ENCODE data around the gene AHCY.

AHCY gene

GRCh38 chr20:34344238-34344637, 41.1 kb upstream of the AHCY start:
- TF ChIP-seq MAX (IDR thresholded peaks at IDR 0.05), result no peak

GRCh38 chr20:34343458-34344211, 40.5 kb upstream of the AHCY start:
- no peak for TF ChIP-seq EGR1 (IDR thresholded peaks at IDR 0.05)
- no peak for TF ChIP-seq CREB1 (IDR thresholded peaks at IDR 0.05; ENCODE audit: low read depth)
- no peak for TF ChIP-seq EP300 (IDR thresholded peaks at IDR 0.05; ENCODE audit: borderline replicate concordance)
- TF ChIP-seq CEBPB (IDR thresholded peaks at IDR 0.05), result no peak
- TF ChIP-seq TAF1 (IDR thresholded peaks at IDR 0.05; ENCODE audit: low read depth), result no peak
- TF ChIP-seq USF1 (IDR thresholded peaks at IDR 0.05), result no peak
- no peak for TF ChIP-seq YY1 (IDR thresholded peaks at IDR 0.05; ENCODE audit: low read depth)
- TF ChIP-seq NFIC (IDR thresholded peaks at IDR 0.05), result no peak

- no peak for TF ChIP-seq TCF12 (IDR thresholded peaks at IDR 0.05; ENCODE audit: low read depth)
Measured at GRCh38 chr20:34337982-34338726, 35.0 kb upstream of the AHCY start.

- no peak for TF ChIP-seq EP300 (IDR thresholded peaks at IDR 0.05; ENCODE audit: borderline replicate concordance)
- TF ChIP-seq NFIC (IDR thresholded peaks at IDR 0.05), result no peak
- no peak for TF ChIP-seq FOXM1 (IDR thresholded peaks at IDR 0.05; ENCODE audit: borderline replicate concordance, low read depth)
- TF ChIP-seq TEAD4 (IDR thresholded peaks at IDR 0.05), result no peak
- TF ChIP-seq TCF12 (IDR thresholded peaks at IDR 0.05; ENCODE audit: low read depth), result no peak
- no peak for TF ChIP-seq REST (IDR thresholded peaks at IDR 0.05; ENCODE audit: low read depth)
- TF ChIP-seq CEBPB (IDR thresholded peaks at IDR 0.05), result no peak
- TF ChIP-seq CREB1 (IDR thresholded peaks at IDR 0.05; ENCODE audit: low read depth), result no peak
- no peak for TF ChIP-seq TAF1 (IDR thresholded peaks at IDR 0.05; ENCODE audit: low read depth)
- TF ChIP-seq ZBTB7A (IDR thresholded peaks at IDR 0.05; ENCODE audit: low read depth), result no peak
- no peak for TF ChIP-seq USF1 (IDR thresholded peaks at IDR 0.05)
- no peak for TF ChIP-seq RAD21 (IDR thresholded peaks at IDR 0.05; ENCODE audit: low read depth)
- TF ChIP-seq MAX (IDR thresholded peaks at IDR 0.05), result no peak
Measured at GRCh38 chr20:34337544-34337943, 34.4 kb upstream of the AHCY start.

GRCh38 chr20:34334654-34335407, 31.7 kb upstream of the AHCY start:
- TF ChIP-seq NFIC (IDR thresholded peaks at IDR 0.05) (no peak), TAF1 (IDR thresholded peaks at IDR 0.05; ENCODE audit: low read depth) (no peak), YY1 (IDR thresholded peaks at IDR 0.05; ENCODE audit: low read depth) (no peak), FOXM1 (IDR thresholded peaks at IDR 0.05; ENCODE audit: borderline replicate concordance, low read depth) (no peak), CREB1 (IDR thresholded peaks at IDR 0.05; ENCODE audit: low read depth) (no peak), REST (IDR thresholded peaks at IDR 0.05; ENCODE audit: low read depth) (no peak), CEBPB (IDR thresholded peaks at IDR 0.05) (no peak), EGR1 (IDR thresholded peaks at IDR 0.05) (no peak), ZBTB7A (IDR thresholded peaks at IDR 0.05; ENCODE audit: low read depth) (no peak), TCF12 (IDR thresholded peaks at IDR 0.05; ENCODE audit: low read depth) (no peak), USF1 (IDR thresholded peaks at IDR 0.05) (no peak), EP300 (IDR thresholded peaks at IDR 0.05; ENCODE audit: borderline replicate concordance) (no peak), TEAD4 (IDR thresholded peaks at IDR 0.05) (no peak), MAX (IDR thresholded peaks at IDR 0.05) (no peak), RAD21 (IDR thresholded peaks at IDR 0.05; ENCODE audit: low read depth) (no peak)

All from Ishikawa (cell line).